GM12891 (cell line): ENCODE measurements around the gene RNU6-1.

ENCODE experiments used
- POLR2A ChIP-seq: IDR thresholded peaks from 2 replicates; pipeline ENCODE4 v1.6.1; 2011; ENCODE audit warnings: low read depth, low read length, control low read depth
- POU2F2 ChIP-seq: IDR thresholded peaks from 2 replicates; pipeline ENCODE4 v1.6.1; 2011; ENCODE audit warnings: low read depth, mild to moderate bottlenecking, control low read depth, low read length, moderate library complexity

GRCh38 chr15:67807836-67808235, 32.0 kb downstream of the RNU6-1 start:
- TF ChIP-seq POU2F2 (no peak), POLR2A (no peak)
